Omental fat pad (tissue), 4 donors: ENCODE measurements around the gene FGFBP2. TPM values are rescaled to one million over a fixed set of nuclear protein-coding genes. Genes with fewer than 3 reads are reported as not detected.

Source experiments
- ATAC-seq: fragments of 150-250 bp; one replicate; pipeline ENCODE4 v1.9.1; 2016; ENCODE audit warnings: mild to moderate bottlenecking, moderate library complexity; ENCODE audit not compliant: low FRiP score
- DNase-seq: peaks from one replicate; pipeline ENCODE4 v3.0.0-alpha.2; 2019; ENCODE audit warnings: low spot score
- total RNA-seq, 4 donors: library from RNA; depleted of rRNA; stranded (reverse); fragments of >200 nt; gene quantifications; one replicate each; pipeline ENCODE4 v1.1.0, GENCODE V29; 2016
- TF ChIP-seq, protein P1 (sequence below), 3 donors: fragments of 450-650 bp; IDR thresholded peaks; one replicate each; pipeline ENCODE4 v1.5.1; 2016 to 2017; ENCODE audit warnings: antibody characterized with exemption in 3 of 3, mild to moderate bottlenecking in 3 of 3, moderate library complexity in 2 of 3

FGFBP2 gene
- total RNA-seq, 4 donors from 2014 or later, result 4.7 to 34.8 (median 20.9) TPM

DNA sequence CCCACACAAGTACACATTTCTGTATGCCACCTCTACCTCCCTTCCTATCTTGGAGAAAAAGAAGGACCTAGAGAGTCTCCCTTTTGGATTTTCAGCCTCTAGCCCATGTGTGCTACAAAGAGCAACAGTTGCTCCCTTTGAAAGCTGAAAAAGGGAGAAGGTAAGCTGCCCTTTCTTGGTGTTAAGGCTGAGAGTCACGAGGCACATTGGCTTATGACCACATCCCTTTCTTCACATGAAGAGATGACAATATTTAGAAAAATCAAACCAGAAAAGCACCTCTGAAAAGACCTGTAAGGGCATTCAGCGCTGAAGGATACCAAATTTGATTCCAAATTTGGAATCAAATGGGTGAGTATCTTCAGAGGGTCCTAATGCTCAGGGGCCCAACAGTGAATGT, 18.1 kb downstream of the FGFBP2 start:
- ATAC-seq (no peak), DNase-seq (no peak)
- TF ChIP-seq, protein P1, sequence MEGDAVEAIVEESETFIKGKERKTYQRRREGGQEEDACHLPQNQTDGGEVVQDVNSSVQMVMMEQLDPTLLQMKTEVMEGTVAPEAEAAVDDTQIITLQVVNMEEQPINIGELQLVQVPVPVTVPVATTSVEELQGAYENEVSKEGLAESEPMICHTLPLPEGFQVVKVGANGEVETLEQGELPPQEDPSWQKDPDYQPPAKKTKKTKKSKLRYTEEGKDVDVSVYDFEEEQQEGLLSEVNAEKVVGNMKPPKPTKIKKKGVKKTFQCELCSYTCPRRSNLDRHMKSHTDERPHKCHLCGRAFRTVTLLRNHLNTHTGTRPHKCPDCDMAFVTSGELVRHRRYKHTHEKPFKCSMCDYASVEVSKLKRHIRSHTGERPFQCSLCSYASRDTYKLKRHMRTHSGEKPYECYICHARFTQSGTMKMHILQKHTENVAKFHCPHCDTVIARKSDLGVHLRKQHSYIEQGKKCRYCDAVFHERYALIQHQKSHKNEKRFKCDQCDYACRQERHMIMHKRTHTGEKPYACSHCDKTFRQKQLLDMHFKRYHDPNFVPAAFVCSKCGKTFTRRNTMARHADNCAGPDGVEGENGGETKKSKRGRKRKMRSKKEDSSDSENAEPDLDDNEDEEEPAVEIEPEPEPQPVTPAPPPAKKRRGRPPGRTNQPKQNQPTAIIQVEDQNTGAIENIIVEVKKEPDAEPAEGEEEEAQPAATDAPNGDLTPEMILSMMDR (IDR thresholded peaks at IDR 0.05), result no peak

GRCh38 chr4:15942283-15942682, 20.7 kb downstream of the FGFBP2 start:
- TF ChIP-seq, protein P1 (IDR thresholded peaks at IDR 0.05), result no peak
- no peak for DNase-seq
- no peak for ATAC-seq

DNA sequence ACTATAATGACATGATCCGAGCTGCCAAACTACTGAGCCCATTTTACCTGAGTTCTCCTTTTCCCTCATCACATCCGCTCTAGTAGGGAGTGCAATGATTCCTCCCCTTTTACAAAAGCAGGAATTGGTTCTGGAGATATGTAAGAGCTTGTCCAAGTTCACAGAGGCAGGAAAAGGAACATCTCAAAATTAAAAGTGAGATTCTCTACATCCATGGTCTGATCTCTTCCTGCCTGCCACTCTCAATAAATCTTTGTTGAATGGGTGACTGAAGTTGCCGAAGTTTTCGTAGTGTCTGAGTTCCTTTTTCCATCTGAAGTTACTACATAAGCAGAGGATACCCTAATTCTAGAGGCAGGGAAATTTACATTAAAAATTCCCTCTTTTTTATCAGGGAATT, 24.3 kb downstream of the FGFBP2 start, which contains the start of gene FGFBP1:
TSS of gene FGFBP1 (minus strand) at position 101 of the 400 bp plus-strand sequence. CDS start 2,108 bp downstream, outside the sequence.
- ATAC-seq (no peak), DNase-seq (no peak)
- TF ChIP-seq, protein P1 (IDR thresholded peaks at IDR 0.05), result no peak

DNA sequence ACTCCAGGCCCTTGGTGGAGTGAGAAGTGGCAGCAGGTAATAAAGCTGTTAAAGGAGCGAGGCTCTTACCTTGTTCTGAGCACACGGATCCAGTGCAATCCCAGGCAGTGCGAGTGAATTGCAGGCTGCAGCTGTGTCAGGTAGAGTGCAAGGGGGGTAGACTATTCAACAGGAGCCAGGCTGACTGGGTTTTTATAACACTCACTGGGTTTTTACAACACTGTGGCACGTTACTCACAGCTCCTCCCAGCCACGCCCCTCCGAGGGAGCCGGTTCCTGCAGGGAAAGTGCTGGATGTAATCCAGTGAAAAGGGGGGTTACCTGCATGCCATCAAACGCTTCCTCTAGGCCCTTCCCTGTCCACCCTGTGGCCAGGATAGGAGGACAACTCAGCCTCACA, 24.8 kb downstream of the FGFBP2 start:
- ATAC-seq (peak; percentile 84), DNase-seq (no peak)
- TF ChIP-seq, protein P1 (IDR thresholded peaks at IDR 0.05), result no peak

GRCh38 chr4:15936495-15936894, 26.5 kb downstream of the FGFBP2 start:
- DNase-seq, result no peak
- no peak for ATAC-seq
- TF ChIP-seq, protein P1 (IDR thresholded peaks at IDR 0.05), result no peak

DNA sequence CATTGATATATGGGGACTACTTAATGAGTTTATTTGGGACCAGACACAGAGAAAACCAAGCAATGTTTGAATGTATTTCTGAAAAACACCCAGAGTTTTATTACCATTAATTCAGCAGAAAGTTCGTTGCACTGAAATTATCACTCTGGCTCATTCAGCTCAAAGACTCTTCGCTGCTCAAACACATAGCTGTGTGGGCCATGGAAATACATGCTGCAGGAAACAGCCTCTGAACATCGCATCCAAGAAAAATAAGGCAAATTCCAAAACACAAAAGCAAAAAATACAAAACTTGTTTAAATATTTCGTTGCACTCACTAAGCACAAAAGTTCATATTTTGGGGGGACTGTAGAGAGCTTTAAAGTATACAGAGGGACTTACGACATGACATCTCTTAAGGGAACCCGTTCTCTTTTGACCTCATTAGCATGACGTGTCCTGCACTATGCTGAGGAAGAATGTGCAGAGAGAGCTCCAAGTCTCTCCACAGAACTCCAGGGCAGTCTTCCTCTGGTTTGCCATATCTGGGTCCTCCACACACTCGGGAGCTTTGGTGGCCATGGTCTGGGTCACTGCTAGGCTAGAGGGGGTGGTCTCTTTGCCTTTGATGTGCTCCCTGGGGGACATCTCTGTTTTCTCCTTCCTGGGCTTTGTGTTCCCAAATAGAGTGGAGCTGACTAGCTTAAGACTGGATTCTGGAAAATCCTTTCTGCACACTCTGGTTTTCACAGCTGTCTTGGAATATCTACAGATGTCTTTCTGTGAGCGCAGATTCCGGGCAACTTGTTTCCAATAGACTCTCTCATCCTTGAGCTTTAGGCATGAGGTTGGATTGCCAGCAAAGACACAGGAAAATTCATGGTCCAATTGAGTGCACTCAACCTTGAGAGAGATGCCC, 27.2 kb downstream of the FGFBP2 start:
- no peak for ATAC-seq
- no peak for DNase-seq
- TF ChIP-seq, protein P1 (IDR thresholded peaks at IDR 0.05), result no peak

DNA sequence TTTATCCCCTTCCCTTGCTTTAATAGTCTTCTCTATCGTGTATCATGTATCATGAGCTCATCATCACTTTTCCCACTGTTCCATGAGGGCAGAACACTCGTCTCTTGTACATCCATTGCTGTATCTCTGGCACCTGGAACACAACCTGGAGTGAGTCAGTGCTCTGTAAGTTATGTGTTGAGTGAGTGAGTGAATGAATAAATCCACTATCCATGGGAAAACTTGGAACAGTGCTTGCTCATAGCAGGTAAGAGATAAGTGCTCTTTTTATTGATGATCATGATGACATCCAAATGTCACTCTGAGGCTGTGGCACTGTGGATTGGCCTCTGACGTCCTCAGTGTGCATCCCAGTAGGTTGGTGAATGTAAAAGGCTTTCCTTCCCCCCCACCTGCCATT, 28.7 kb downstream of the FGFBP2 start:
- TF ChIP-seq, protein P1 (IDR thresholded peaks at IDR 0.05), result no peak
- no peak for ATAC-seq
- DNase-seq, result no peak
